GM12872 (cell line): ENCODE data around the gene ANKAR.

Source experiments
- TF ChIP-seq, protein P1 (sequence below): IDR thresholded peaks from 3 replicates; pipeline ENCODE4 v1.5.1; 2011; ENCODE audit warnings: low read depth, mild to moderate bottlenecking, low read length, moderate library complexity; ENCODE audit not compliant: insufficient read depth

ANKAR gene

GRCh38 chr2:189661148-189661956 is 13.1 kb upstream of the ANKAR start, which contains the start of gene ASNSD1:
Gene ASNSD1, plus strand, starts transcription at chr2:189661459. Its CDS starts 4,674 bp downstream, at chr2:189666133.
- TF ChIP-seq, protein P1, sequence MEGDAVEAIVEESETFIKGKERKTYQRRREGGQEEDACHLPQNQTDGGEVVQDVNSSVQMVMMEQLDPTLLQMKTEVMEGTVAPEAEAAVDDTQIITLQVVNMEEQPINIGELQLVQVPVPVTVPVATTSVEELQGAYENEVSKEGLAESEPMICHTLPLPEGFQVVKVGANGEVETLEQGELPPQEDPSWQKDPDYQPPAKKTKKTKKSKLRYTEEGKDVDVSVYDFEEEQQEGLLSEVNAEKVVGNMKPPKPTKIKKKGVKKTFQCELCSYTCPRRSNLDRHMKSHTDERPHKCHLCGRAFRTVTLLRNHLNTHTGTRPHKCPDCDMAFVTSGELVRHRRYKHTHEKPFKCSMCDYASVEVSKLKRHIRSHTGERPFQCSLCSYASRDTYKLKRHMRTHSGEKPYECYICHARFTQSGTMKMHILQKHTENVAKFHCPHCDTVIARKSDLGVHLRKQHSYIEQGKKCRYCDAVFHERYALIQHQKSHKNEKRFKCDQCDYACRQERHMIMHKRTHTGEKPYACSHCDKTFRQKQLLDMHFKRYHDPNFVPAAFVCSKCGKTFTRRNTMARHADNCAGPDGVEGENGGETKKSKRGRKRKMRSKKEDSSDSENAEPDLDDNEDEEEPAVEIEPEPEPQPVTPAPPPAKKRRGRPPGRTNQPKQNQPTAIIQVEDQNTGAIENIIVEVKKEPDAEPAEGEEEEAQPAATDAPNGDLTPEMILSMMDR, result peak; percentile 83

GRCh38 chr2:189661957-189662321 is 12.5 kb upstream of the ANKAR start:
- TF ChIP-seq, protein P1, result no peak

DNA sequence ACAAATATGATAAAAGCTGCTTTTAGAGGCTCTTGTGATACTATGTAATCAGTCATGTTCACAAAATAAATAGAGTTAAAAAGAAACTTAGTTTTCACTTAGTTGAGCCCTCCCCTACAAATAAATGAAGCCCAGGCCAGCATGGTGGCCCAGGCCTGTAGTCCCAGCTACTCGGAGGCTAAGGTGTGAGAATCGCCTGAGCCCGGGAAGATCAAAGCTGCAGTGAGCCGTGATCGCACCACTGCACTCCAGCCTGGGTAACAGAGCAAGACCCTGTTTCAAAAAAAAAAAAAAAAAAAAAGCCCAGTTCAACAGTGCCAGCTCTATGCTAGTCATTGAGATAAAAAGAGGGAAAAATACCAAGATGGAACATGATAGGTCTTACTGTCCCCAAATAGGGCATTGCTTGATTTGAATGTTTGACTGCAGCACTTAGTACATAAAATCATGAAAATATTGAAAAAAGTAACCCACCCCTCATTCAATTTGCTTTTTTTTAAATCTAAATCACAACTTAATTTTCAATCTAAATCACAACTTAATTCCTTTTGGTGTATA is 11.7 kb upstream of the ANKAR start:
- TF ChIP-seq, protein P1, result no peak

DNA sequence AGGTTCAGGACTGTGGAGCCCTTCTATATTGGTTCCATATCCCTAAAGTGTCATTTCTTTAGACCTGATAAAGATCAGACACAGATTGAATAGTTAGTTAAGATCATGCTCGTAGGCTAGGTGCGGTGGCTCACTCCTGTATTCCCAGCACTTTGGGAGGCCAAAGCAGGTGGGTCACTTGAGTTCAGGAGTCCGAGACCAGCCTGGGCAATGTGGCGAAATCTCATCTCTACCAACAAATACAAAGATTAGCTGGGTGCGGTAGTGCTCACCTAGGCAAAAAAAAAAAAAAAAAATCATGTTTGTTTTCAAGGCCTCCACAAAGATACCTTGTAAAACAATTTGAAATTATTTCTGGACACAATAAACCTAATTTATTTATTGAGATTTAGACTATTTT is 4.6 kb upstream of the ANKAR start:
- TF ChIP-seq, protein P1, result no peak

DNA sequence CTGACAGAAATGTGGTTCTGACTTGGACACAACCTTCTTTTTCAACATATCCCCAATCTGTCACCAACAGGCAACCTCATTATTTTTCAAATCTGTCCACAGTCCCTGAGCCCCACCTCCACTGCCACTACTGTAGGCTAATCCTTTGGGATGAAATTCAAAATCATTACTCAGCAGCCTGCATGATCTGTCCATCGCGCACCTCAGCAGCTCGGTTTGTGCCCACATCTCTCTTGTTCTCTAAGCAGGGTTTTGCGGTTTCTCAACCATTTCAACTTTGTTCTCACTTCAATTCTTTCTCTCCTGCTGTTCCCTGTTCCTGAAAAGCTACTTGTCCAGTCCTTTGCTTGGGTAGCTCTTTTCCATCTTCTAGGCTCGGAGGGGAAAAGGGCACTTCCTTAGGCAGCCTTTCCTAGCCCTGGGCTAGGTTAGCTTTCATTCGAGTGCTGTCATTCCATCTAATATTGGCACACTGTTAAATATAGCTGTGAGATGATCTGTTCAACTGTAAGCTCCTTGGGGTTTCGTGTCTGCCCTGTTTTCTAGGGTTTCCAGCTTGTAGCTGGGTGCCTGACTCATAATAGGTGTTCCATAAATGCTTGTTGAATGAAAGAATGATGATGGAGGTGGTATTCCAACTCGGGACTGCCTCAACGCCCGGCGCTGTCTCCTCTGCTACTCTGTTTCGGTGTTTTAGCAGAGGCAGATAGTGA is 653 bp upstream of the ANKAR start:
- TF ChIP-seq, protein P1, result no peak

- TF ChIP-seq, protein P1, result no peak
These were observed 2.0 kb downstream of the ANKAR start for GRCh38 chr2:189676471-189676870.

- TF ChIP-seq, protein P1, result no peak
These were observed 4.8 kb downstream of the ANKAR start for GRCh38 chr2:189679226-189679625.
